Stimulated activated CD4-positive, alpha-beta T cell treated with anti-CD3 and anti-CD28 coated beads, Interleukin-12 subunit alpha, Interleukin-12 subunit beta, amount 100 ng/mL, for 48 hours (primary cell): Measurements from ENCODE around the gene ILF2.

Source experiments
- DNase-seq, 3 donors: peaks; one replicate each; pipeline ENCODE4 v3.0.0-alpha.2; 2020; ENCODE audit warnings: low read depth in 2 of 3, low spot score in 1 of 3

The ILF2 gene

DNA sequence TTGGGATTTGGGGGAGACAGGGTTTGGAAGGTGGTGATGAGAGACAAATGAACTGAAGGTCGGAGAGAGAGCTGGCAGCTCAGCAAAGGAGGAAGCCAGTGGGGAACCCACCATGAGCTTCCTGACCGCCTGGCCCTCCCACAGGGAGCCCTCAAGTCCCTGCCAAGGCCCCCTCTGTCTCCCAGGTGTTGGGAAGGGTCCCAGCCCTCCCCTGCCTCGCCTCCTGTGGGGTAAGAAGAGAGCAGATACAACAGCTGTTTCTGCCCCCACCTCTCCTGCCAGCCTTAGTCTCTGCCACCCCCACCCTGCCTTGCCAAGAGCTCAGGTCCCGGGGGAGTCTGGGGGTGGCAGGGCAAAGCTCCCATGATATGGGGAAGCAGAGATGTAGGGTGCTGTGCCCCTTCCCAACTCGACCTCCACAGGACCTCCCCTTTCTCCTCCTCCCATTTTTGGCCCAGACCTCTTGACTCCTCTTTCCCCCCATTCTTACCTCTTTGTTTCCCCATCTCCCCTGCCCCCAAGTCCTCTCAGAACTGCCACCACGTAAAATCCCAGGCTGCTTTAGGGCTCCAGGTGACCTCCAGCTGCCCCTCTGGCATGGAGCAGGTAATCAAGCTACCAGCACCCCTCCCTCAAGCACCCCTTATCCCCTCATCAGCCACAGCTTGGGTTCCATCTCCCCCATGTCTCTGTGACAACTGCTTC, 42.0 kb downstream of the ILF2 start:
- no peak for DNase-seq

- no peak for DNase-seq
Observed at GRCh38 chr1:153627715-153628626, 42.8 kb downstream of the ILF2 start, which contains the start of gene S100A1. S100A1 (plus strand) TSS chr1:153628434; CDS start chr1:153630522, 2,088 bp downstream.

DNA sequence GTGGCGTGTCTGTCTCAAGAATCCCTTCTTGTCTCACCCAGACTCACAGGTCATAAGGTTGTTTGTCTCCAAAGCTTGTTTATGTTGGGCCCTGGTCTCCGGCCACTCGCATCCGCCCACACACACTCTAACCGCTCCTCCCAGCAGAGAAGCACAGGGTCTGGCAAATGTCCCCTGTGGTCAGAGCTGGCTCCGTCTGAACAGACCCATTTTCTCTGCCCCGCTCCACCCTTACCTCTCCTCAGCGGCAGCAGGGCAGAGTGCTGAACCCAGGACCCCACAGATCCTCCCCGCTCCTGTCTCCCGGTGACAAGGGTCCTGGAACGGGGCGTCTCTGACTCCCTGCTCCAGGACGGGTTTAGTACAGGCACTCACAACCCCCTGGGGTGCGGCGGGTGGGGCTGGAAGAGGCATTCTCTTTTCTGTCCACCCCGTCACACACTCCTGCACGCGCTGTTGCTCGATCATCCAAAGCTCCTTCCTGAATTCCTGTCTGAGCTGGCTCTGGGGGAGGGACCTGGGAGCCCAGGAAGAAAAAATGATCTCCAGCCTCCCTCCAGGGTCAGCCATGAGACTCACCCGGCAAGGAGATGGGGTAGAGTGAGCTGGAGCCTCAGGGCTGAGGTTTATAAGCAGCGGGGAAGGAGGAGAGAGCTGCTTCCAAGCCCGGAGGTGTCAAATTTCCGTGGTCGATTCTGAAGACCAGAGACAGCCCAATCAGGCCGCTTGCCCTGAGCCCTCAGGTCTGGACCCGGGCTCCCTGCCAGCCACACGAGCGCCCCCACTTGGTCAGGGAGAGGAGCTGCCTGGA, 43.7 kb downstream of the ILF2 start, which contains the start of gene S100A13:
Gene S100A13, minus strand, starts transcription at position 602 of the 811 bp plus-strand sequence. CDS start 1,033 bp downstream, outside the sequence.
- DNase-seq, result no peak

GRCh38 chr1:153626477-153626903, 44.3 kb downstream of the ILF2 start:
- no peak for DNase-seq

DNA sequence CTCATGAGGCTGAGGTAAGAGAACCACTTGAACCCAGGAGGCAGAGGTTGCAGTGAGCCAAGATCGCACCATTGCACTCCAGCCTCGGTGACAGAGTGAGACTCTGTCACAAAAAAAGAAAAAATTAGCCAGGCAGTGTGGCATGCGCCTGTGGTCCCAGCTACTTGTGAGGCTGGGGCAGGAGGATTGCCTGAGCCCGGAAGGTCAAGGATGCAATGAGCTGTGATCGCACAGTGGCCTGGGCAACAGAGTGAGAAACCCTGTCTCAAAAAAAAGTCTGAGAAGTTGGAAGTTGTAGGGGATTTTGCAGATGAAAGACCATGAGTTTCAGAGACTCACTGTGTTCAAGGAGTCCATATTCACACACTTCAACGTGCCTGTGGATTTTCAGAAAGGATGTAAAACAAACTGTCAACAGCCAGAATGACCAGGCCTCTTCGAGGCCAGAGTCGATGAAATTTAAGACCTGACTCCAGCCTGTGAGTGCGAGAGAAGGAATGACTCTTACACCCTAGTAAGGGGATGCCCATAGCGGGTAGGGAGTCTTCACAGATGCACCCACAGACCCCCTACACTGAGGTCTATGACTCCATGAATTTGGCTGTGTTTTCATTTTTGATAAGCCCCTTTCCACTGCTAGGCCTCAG, 45.7 kb downstream of the ILF2 start:
- DNase-seq, result no peak

DNA sequence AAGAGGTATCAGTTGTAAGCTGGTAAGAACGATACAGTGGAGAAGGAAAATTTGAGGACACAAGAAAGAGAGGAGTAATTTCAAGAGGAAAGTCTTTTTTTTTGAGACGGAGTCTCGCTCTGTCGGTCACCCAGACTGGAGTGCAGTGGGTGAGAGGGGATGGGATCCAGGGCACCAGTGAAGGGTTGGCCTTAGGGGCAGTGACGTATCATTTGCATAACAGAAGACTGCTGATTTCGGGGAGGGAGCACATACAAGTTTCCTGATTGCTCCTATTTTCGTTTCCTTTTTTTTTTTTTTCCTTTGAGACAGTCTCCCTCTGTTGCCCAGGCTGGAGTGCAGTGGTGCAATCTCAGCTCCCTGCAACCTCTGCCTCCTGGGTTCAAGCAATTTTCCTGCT, 47.7 kb downstream of the ILF2 start:
- DNase-seq, result no peak

- DNase-seq, result no peak
Observed at GRCh38 chr1:153619171-153619570, 51.6 kb downstream of the ILF2 start.

- peak in 2 of 3 donors; percentile 64 to 75 for DNase-seq
Observed at GRCh38 chr1:153617663-153618062, 53.1 kb downstream of the ILF2 start.

GRCh38 chr1:153616917-153617311, 53.9 kb downstream of the ILF2 start:
- no peak for DNase-seq

DNA sequence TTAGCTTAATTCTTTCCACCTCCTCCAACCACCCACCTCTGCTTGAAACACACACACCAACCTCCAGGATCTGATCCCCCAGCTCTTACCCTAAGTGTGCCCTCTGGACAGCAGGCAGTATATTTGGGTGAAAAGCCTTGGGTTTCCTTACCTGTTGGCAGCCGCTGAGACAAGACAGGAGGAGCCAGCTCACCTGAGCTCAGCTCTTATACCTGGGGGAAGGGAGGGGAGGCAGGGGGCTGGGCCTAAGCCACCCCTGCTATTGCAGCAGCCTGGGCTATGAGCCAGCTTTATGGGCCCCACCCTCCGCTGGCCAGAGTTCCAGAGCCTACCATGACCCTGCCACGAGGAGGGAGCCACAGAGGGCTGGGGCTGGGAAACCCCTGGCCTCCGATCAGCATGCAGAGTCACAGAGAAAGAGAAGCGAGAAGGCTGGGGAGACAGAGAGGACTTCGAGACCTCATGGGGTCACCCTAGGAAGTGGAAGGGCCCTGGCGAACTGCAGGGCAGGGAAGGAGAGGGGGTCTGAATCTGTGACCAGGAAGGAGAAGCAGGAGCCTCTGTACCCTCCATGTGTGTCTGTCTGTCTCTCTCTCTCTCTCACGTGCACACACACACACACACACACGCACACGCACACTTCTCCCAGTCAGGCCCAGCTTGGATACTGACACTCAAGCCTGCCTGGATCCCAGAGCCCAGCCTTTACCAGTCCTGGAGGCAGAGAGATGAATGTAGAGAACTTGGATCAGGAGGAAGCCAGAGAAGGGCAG, 54.5 kb downstream of the ILF2 start, which contains the start of gene S100A14:
Gene S100A14, minus strand, starts transcription at position 182 of the 773 bp plus-strand sequence. CDS start 467 bp downstream, outside the sequence.
- DNase-seq, result no peak

GRCh38 chr1:153615406-153615805, 55.4 kb downstream of the ILF2 start:
- no peak for DNase-seq

DNA sequence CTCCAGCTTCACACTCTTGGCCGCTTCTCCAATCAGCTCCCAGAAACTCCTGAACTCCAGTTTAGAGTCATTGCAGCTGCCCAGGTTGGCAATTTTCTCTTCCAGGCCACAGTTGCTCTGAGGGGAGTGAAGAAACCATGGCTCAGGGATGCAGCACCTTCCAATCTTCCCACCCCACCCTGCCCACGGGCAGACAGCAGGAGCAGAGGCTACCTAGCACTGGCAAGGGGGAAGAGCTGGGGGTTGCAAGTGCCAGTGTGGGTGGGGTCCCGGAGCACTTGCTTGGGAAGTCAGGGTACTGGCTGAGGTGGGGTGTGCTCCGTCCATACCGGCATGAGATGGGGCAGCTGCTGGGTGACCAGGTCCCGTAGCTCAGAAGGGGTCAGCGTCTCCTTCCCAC, 55.9 kb downstream of the ILF2 start:
- no peak for DNase-seq

DNA sequence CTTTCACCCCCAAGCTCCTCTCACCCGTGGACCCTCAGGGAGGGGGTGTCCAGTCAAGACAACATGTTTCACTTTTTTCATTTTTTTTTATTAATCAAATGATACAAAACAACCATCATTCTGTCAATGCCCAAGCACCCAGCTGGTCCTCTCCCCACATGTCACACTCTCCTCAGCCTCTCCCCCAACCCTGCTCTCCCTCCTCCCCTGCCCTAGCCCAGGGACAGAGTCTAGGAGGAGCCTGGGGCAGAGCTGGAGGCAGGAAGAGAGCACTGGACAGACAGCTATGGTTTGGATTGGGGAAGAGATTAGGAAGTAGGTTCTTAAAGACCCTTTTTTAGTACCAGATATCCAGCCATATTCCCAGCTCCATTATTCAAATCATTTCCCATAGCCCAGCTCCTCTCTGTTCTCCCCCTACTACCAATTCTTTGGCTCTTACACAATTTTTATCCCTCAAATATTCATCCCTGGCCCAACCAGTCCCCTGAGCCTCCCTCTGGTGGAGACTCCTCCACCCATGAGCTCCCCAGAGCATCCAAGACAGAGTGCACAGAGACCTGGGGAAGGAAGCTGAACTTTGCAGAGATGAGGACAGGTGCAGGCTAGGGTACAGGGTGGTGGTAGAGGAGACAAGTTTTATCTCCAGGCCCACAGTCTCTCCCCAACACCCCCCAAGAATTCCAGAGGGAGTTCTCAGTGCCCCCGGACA, 56.4 kb downstream of the ILF2 start:
- DNase-seq, result no peak

DNA sequence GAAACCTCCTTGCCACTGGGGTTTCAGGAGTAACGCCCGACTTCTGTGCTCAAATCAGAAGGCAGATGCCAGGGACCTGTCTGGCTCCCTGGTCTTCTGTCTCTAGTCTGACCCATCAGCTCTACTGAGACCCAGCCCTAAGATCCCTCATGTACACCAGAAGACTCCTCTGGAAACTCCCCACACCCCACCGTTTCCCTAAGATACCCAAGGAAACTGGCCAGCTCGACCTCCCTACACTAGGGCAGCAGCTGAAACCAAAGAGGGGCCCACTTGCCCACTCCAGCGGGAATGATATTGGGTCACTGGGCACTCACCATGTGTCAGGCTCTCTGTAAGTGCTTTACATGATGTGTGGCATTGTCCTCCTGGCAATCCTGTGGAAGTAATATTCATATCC, 57.4 kb downstream of the ILF2 start:
- DNase-seq, result no peak

DNA sequence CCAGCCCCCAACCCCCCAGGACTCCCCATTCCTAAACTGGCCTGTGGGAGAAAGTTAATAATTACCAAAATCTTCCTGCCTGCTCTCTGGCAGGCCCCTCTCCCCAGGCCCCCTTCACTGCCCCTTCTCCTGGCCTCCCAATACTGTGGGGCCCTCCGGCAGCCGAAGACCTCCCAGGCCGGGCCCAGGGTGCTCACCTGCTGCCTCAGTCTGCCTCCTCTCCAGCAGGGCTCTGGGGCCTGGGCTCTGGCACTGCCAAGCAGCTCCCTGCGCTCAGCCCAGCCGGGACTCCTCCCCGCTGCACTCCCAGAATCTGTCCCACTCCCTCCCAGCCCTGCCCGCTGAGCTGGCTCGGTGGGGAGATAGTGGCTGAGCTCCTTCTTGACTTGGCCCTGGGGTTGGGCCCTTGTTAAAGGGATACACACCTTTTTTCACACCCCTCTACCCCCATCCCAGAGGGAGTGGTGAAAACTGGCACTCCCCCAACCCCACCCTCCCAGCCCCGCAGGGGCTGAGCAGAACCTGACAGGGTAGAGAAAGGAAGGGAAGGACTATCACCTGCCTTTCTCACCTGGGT, 58.0 kb downstream of the ILF2 start, which contains the start of gene S100A16:
Gene S100A16, minus strand, starts transcription at position 383 of the 577 bp plus-strand sequence. CDS start 4,986 bp downstream, outside the sequence.
- no peak for DNase-seq

DNA sequence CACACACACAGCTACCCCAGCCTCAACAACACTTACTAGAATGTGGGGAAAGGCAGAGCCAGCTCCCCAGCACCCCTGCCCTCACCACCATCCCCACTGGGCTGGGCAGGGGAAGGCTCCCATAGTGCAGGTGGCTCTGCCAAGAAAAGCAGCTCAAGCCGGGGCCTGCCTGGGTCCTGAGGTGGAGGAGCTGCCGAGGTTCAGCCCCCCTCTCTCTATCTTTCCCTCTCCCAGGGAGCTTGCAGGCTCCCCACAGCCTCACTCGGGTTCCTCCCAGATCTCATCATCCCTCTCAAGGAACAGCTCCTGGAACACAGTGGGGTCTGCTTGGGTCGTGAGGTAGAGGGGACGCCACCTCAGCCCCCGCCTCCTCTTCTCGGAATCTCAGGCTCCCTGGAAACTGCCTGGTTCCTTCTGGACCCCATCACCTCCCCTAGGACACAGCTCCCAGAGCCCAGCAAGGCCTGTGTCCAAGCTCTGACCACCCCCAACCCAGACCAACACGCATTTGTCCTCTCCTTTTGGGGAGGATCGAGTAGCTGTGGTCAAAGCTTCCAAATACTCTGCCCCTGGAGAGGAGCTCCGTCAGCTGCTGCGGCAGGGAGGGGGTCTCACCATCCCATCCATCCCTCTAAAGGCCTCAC, 58.6 kb downstream of the ILF2 start:
- no peak for DNase-seq
